GM10847 (cell line): Measurements from ENCODE around the gene OASL.

Source experiments
- POLR2A ChIP-seq: IDR thresholded peaks from 2 replicates; pipeline ENCODE4 v1.6.1; 2011; ENCODE audit not compliant: insufficient read length; ENCODE audit errors: extremely low read depth

Gene OASL

DNA sequence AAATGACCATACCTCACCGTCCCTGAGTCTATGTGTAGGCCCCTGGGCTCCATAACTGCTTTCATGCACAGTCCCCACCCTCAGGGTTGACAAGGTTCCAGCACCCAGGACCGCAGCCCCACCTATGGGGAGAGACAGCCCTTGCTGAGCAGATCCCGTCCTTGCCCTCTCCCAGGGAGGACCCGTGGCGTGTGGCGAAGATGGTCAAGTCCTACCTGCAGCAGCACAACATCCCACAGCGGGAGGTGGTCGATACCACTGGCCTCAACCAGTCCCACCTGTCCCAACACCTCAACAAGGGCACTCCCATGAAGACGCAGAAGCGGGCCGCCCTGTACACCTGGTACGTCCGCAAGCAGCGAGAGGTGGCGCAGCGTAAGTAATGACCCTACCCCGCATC is 50.4 kb downstream of the OASL start:
- TF ChIP-seq POLR2A, result no peak

DNA sequence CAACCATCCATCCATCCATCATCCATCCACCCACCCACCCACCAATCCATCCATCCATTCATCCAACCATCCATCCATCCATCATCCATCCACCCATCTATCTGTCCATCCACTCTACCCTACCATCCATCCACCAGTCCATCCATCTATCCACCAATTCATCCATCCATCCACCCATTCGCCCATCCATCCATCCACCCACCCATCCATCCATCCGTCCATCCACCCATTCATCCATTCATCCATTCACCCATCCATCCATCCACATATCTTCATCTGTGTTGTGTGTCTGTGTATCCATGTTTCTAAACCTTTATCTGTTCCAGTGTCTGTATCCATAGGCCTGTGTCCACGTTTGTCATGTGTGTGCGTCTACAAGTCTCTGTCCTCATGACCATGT is 50.8 kb downstream of the OASL start:
- no peak for TF ChIP-seq POLR2A

DNA sequence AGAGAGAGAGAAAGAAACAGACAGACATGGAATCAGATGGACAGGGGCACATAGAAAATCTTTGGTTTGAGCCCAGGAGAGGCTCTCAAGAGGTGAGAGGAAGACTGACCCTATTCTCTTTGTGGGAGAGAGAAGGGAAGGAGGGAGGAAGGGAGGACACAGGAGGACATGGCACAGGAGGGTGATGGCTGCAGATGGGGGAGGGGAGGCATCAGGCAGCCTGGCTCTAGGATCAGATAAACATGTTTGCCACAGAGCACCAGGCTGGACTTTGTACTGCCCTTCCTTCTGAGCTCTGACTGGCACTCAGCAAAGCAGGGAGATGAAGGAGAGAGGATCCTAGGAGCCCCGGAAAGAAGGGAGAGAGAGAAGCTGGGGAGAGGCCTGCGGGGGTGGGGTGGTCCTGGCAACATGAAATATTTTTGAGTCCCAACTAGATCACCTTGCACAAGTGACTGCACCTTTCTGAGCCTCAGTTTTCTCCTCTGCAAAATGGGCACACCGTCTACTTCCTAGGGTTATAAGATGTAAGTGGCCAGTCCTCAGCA is 54.6 kb downstream of the OASL start:
- TF ChIP-seq POLR2A, result no peak

DNA sequence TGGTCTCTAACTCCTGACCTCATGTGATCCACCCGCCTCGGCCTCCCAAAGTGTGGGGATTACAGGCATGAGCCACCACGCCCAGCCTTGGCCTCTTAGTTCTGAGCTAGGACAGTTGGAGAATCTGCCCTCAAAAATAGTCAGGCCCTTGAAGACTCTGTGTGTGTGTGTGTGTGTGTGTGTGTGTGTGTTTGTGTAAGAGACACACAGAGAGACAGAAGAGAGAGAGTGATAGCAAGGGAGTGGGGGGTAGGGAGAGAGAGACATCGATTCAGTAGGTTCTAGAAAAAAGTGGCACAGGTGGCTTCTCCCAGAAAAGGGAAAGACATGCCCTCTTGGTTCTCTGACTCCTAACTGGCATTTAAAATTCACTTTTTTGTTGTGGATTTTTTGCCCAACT is 55.3 kb downstream of the OASL start:
- no peak for TF ChIP-seq POLR2A

DNA sequence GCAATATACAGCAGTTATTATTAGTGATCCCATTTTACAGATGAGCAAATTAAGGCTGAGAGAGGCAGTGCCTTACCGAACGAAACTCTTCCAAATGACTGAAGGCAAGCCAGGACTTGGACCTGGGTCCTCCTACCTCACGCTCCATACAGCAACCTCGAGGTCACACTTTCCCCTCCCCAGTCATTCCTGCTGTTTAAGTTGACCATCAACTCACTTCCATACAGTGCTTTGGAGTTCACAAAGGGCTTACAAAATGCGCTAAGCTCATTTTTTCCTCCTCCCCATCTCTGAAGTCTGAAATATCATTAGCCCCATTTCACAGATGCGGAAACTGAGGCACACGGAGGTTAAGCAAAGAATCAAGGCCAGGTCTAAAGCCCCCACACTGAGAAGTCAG is 56.4 kb downstream of the OASL start:
- TF ChIP-seq POLR2A, result no peak

GRCh38 chr12:120981407-120981941 is 57.6 kb downstream of the OASL start:
- TF ChIP-seq POLR2A, result no peak

- TF ChIP-seq POLR2A, result no peak
Measured at GRCh38 chr12:120980800-120981368, 58.2 kb downstream of the OASL start.

GRCh38 chr12:120979862-120980696 is 59.0 kb downstream of the OASL start:
- TF ChIP-seq POLR2A, result no peak

DNA sequence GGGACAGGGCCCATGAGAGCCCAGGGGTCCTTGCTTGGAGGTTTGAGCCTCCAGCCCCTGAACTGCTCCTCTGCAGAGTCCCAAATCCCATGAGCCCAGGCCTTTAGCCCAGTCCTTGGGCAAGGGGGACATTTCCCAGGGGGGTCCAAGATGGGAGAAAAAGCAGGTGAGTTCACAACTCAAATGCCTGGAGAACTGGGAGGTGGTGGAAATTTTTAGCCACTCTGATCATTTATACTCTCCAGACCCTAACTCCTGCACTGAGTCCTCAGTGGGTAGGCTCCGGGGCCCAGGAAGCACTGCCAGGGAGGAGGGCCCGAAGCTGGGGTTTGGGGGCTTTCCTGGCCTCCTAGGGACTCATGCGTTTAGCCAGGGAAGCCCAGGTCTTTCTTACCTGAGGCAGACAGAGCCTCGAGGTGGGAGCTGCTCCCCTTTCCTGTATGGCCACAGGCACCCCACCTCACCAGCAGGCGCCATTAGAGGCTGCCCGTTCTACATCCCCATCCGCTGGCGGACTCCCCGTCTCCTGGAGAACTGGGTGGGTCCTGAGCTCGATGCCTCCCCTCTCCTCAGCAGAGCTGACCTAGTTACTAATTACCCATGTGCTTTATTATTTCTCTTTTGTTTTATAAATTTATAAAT is 59.7 kb downstream of the OASL start:
- TF ChIP-seq POLR2A, result no peak

DNA sequence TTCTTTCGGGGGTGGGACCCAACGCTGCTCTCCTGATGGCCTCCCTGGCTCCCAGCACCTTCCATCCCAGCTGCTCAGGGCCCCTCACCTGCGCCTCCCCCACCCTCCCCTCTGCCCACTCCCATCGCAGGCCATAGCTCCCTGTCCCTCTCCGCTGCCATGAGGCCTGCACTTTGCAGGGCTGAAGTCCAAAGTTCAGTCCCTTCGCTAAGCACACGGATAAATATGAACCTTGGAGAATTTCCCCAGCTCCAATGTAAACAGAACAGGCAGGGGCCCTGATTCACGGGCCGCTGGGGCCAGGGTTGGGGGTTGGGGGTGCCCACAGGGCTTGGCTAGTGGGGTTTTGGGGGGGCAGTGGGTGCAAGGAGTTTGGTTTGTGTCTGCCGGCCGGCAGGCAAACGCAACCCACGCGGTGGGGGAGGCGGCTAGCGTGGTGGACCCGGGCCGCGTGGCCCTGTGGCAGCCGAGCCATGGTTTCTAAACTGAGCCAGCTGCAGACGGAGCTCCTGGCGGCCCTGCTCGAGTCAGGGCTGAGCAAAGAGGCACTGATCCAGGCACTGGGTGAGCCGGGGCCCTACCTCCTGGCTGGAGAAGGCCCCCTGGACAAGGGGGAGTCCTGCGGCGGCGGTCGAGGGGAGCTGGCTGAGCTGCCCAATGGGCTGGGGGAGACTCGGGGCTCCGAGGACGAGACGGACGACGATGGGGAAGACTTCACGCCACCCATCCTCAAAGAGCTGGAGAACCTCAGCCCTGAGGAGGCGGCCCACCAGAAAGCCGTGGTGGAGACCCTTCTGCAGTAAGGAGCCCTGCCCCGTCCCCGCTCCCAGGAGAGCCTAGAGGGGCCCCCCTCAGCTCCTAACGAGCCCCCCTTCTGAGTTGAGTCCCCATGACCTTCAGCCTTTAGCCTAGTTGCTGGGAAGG is 60.5 kb downstream of the OASL start, which contains the start of gene HNF1A:
HNF1A (plus strand) TSS at position 248 of the 924 bp plus-strand sequence; CDS start at position 474, 226 bp downstream.
- no peak for TF ChIP-seq POLR2A

GRCh38 chr12:120977531-120978295 is 61.3 kb downstream of the OASL start:
- TF ChIP-seq POLR2A, result no peak

GRCh38 chr12:120972870-120973543 is 66.0 kb downstream of the OASL start:
- TF ChIP-seq POLR2A, result no peak

- no peak for TF ChIP-seq POLR2A
Measured at GRCh38 chr12:120971299-120972180, 67.5 kb downstream of the OASL start.

DNA sequence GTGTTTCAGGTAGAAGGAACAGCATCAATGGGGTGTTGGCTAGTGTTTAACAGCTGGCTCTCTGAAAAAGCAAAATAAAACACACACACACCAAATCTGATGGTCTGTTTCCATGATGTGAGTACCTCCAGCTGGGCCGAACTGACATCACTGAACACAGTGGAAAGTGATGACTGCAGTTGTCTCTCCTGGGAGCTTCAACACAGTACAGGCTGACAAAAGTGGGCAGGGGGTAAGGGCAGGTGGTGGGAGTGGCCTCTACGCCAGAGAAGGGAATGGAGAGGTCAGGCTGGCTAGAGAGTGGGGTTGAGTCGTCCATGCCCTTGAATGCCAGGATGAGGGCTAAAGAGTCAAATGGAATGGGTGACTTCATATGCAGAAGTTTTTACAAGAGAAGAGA is 68.7 kb downstream of the OASL start:
- TF ChIP-seq POLR2A, result no peak
